Measurements from ENCODE around the gene RSRP1. TPM values are rescaled to one million over a fixed set of nuclear protein-coding genes. Genes with fewer than 3 reads are reported as not detected.
A peak's percentile ranks its signal among the peaks of the same experiment; 100 is the strongest.

The RSRP1 gene
- total RNA-seq, 1 experiment from 2014 or later = 55.1 TPM

DNA sequence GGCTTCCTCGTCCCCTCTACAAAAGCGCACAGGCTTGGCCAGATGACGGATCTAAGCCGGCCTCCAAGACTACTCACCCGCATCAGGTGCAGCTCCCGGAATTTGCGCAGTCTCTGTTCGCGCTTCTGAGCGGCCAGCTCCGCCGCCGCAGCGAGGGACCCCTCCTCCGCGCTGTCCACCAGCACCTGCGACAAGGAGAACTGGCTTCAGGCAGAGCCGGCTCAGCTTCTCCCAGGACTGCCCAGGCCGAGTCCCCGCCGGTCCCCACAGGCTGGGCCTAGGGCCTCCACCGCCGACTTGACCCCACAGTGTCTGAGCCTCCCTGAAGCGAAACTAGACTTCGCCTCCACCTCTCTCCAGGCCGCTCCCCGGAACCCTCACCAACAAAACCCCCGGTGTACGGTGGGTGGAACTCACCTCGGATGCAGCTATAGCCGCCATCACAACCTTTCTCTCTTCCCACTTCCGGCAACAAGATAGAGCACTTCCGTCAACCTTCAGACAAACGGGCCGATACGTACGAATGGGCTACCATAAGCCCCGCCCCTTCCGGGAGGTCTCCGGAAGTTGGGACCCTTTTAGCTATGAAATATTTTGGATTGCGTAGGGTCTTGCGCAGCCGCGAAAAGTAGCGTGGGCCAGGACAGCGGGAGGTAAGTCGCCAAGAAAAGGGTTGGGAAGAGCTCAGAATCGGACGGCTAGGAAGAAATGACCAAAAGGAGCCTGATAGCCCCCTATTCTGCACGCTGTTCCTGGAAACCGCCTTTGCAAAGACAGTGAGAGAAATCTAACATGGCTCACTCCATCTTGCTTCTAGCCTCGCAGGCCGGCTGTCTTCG, 15.0 kb downstream of the RSRP1 start, which contains the start of gene SYF2:
SYF2 (minus strand) TSS at position 476 of the 839 bp plus-strand sequence; CDS start at position 441, 35 bp downstream.
- Histone ChIP-seq H3K9me3 (ENCODE audit: control insufficient read depth, low read depth, low read length) (no peaks in the 10 kb centered on the region), H3K56ac (ENCODE audit: insufficient read length, low read depth, low read length) (no peak within 1 kb of the TSS), H3K18ac (ENCODE audit: insufficient read length, low read depth, low read length) (peak within 1 kb of the TSS; percentile 80), H3T11ph (ENCODE audit: low read length) (no peak within 1 kb of the TSS), H2BK20ac (ENCODE audit: low read depth, low read length, poor library complexity, severe bottlenecking) (no peak within 1 kb of the TSS), H3K79me2 (ENCODE audit: insufficient read depth, low read length) (no peaks in the 10 kb centered on the region), H2BK12ac (ENCODE audit: insufficient read length, low read depth, low read length) (no peak within 1 kb of the TSS), H4K5ac (ENCODE audit: insufficient read length, low read depth, low read length) (peak within 1 kb of the TSS; percentile 34), H2BK15ac (ENCODE audit: low read depth, low read length) (no peak within 1 kb of the TSS), H2BK120ac (ENCODE audit: low read depth, low read length, poor library complexity, severe bottlenecking) (no peak within 1 kb of the TSS), H4K20me1 (ENCODE audit: control insufficient read depth, insufficient read depth, insufficient read length) (no peaks in the 10 kb centered on the region), H3K4me2 (ENCODE audit: insufficient read depth, insufficient read length, low read length) (peak within 1 kb of the TSS; percentile 99), H2AK5ac (ENCODE audit: insufficient read length, low read length) (no peak within 1 kb of the TSS), H4K91ac (ENCODE audit: insufficient read length, low read depth, low read length) (no peak within 1 kb of the TSS), H4K8ac (replicated peaks; ENCODE audit: insufficient read length, low read depth, low read length) (no peak within 1 kb of the TSS), H3K27ac (ENCODE audit: insufficient read length, low read depth, low read length) (peak within 1 kb of the TSS; percentile 66), H3K9ac (ENCODE audit: extremely low read depth, insufficient read length, low read length) (peak within 1 kb of the TSS; percentile 75), H3K79me1 (ENCODE audit: insufficient read depth, low read depth, low read length, poor library complexity, severe bottlenecking) (peaks cover 5% of the 10 kb centered on the region), H3K14ac (ENCODE audit: insufficient read depth, low read length) (peak within 1 kb of the TSS; percentile 93), H3K27me3 (ENCODE audit: insufficient read depth, low read length) (no peaks in the 10 kb centered on the region), H3K23me2 (ENCODE audit: insufficient read length, low read depth, low read length, poor library complexity, severe bottlenecking) (peaks cover 4% of the 10 kb centered on the region), H2BK5ac (ENCODE audit: insufficient read length, low read length) (no peak within 1 kb of the TSS), H3K4ac (ENCODE audit: low read depth, low read length) (no peak within 1 kb of the TSS), H3K4me1 (ENCODE audit: insufficient read depth, low read length) (no peaks in the 10 kb centered on the region), H2AFZ (ENCODE audit: low read length) (no peak within 1 kb of the TSS), H3K23ac (ENCODE audit: insufficient read length, low read depth, low read length) (no peak within 1 kb of the TSS)
- peak; percentile 94 for DNase-seq
- H3K4me3 Mint-ChIP-seq = no peak within 1 kb of the TSS
- no CpG with 5 or more reads among the region's 54 CpGs for WGBS (ENCODE audit: extremely low coverage, insufficient read length, low lambda C conversion rate)
- peaks cover 13 to 15% of the 10 kb centered on the region in 2 experiments for H3K4me1 Mint-ChIP-seq
- no peaks in the 10 kb centered on the region for H3K9me3 Mint-ChIP-seq
- H3K36me3 Mint-ChIP-seq (ENCODE audit: insufficient read depth in 1 of 3, low read depth in 3 of 3) = peaks cover 15 to 50% (median 44%) of the 10 kb centered on the region in 3 experiments; a peak in 6 of 7 replicates
- H3K27ac Mint-ChIP-seq = no peak within 1 kb of the TSS; a peak in 4 of 7 replicates
- no peaks in the 10 kb centered on the region for H3K27me3 Mint-ChIP-seq (ENCODE audit: low read depth)
- TF ChIP-seq, protein P1, sequence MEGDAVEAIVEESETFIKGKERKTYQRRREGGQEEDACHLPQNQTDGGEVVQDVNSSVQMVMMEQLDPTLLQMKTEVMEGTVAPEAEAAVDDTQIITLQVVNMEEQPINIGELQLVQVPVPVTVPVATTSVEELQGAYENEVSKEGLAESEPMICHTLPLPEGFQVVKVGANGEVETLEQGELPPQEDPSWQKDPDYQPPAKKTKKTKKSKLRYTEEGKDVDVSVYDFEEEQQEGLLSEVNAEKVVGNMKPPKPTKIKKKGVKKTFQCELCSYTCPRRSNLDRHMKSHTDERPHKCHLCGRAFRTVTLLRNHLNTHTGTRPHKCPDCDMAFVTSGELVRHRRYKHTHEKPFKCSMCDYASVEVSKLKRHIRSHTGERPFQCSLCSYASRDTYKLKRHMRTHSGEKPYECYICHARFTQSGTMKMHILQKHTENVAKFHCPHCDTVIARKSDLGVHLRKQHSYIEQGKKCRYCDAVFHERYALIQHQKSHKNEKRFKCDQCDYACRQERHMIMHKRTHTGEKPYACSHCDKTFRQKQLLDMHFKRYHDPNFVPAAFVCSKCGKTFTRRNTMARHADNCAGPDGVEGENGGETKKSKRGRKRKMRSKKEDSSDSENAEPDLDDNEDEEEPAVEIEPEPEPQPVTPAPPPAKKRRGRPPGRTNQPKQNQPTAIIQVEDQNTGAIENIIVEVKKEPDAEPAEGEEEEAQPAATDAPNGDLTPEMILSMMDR (conservative IDR thresholded peaks at IDR 0.05) = no peak
